GM12865 (cell line): Measurements from ENCODE around the gene RAPGEF3.

ENCODE experiments used
- DNase-seq: peaks from one replicate; pipeline ENCODE4 v3.0.0; 2010; ENCODE audit warnings: low read depth
- H3K4me3 ChIP-seq: 2 replicates; pipeline ENCODE4 v1.5.1; 2011; ENCODE audit warnings: mild to moderate bottlenecking, low read depth, low read length, control low read depth
- CTCF ChIP-seq: IDR thresholded peaks from 2 replicates; pipeline ENCODE4 v1.5.1; 2011; ENCODE audit warnings: low read length, control low read depth, low read depth, inconsistent platforms; ENCODE audit not compliant: insufficient read depth; ENCODE audit errors: missing control alignments

The RAPGEF3 gene

GRCh38 chr12:47791351-47791746 is 32.7 kb upstream of the RAPGEF3 start:
- H3K4me3 ChIP-seq = no peak overlapping the region
- no peak for TF ChIP-seq CTCF
- DNase-seq = no peak

- DNase-seq = no peak
- no peak for TF ChIP-seq CTCF
- no peak overlapping the region for H3K4me3 ChIP-seq
These were observed 32.1 kb upstream of the RAPGEF3 start for GRCh38 chr12:47790676-47791350.

DNA sequence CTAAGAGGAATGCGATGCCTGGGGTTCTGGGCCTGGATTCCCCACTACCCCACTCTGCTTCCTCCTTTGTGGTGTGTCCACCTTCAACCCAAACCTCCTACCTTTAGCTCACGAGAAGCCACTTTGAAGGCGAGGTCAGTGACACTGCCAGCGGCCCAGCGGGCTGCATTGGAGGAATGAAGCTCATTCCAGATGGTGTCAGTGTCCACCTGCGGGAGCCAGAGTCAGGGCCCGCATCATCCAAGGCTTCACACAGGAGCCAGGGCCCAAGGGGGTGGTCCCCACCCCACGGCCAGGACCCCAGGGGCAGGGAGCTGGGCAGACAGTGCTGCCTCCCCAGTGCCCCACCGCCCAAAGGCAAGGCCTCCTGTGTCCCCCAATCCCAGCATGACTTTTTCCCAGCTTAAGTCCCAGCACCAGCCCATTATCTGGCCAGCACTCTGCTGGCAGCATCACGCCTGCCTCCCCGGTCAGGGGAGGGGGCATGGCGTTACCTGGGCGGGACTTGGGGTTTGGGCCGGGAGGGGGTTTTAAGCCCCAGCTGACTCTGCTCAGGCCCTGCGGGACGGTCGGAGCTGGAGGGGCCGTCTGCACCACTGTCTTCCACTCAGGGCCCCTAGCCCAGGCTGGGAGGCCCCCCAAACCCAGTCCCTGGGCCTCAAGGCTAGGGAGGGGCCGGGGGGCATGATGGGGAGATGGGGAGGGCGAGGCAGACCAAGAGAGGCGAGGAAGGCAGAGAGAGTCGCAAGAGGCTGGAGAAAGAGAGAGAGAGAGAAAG is 31.2 kb upstream of the RAPGEF3 start:
- no peak for TF ChIP-seq CTCF
- DNase-seq = no peak

DNA sequence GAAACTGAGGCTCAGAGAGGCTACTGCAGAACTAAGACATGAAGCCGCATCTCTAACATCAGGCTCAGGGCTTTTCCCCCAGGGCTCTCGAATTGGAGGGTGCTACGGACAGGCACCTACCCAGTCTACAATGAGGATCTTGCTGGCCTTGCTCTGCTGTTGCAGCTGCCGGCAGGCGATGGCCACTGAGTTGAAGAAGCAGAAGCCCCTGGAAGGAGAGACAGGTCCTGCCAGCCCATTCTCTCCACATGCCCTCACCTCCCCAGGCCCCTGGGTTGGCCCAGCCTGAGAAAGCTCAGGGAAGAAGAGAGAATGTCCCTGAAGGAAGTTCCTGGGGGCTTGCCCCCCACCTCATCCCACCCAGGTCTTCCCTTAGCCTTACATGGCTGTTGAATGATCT is 30.5 kb upstream of the RAPGEF3 start:
- H3K4me3 ChIP-seq = no peak overlapping the region
- no peak for TF ChIP-seq CTCF
- no peak for DNase-seq

More for the DNA sequence above, 31.2 kb upstream of the RAPGEF3 start:
- H3K4me3 ChIP-seq = no peak overlapping the region

DNA sequence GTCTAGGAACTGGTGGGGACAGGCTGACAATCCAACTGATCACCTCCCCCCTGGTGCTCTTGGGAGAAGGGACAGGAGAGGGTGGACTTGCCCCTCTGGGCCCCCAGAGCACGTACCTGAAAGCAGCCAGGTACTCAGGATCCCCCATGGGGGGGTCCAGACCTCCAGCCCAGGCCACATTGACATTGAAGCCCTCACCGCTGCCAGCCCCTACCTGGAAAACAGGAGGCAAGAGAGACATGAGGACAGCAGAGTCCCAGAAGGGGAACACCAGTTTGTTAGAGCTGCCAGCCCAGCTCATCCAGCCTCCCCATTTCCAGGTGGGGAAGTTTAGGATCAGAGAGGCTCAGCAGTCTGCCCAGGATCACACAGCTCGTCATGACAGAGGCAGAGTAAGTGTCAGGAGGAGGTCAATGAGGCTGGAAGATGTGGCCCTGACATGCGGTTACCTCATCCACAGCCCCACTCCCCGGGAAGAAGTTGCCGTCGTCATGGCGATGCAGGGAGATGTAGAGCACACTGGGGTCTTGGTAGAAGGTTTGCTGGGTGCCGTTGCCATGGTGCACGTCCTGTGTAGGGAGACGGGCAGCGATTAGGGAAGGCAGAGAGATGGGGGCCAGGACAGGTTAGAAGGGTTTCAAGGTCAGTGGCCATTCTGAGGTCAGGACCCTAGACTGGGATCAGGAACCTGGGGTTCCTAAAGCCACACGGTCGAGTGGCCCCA is 29.1 kb upstream of the RAPGEF3 start:
- no peak for DNase-seq
- no peak for TF ChIP-seq CTCF
- H3K4me3 ChIP-seq = no peak overlapping the region

DNA sequence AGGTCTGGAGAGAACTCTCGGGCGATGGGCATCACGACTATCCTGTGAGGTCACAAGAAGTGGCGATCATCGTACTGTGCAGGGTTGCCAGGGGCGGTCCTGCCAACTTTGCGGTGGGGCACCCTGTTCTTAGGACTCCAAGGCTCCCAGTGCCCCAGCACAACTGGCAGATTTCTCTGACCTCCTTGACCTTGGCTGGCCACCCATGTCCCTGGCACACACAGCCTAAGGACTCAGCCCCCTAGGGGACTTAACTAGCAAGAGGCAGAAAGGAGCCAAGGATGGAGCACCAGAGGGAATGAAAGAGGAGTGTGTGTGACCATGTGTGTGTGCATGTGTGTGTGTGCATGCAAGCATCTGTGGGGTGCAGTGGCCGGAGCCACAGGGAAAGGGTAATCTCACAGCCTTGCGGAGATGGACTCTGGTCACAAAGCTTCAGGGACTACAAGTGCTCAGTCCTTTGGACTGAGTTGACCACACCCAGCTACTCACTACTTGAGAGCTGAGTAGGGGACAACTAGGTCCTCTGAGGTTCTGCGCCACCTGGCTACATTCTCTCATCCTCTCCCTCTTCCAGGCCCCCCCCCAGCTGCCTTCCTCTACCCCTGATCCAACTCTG is 28.1 kb upstream of the RAPGEF3 start:
- no peak for DNase-seq
- no peak overlapping the region for H3K4me3 ChIP-seq
- no peak for TF ChIP-seq CTCF
